Measurements from ENCODE around the gene MBIP.
"Not testable (repeated sequence)": the region's sequence is repeated elsewhere in the genome, so short reads cannot be mapped to it uniquely, and the experiment has no call there.

DNA sequence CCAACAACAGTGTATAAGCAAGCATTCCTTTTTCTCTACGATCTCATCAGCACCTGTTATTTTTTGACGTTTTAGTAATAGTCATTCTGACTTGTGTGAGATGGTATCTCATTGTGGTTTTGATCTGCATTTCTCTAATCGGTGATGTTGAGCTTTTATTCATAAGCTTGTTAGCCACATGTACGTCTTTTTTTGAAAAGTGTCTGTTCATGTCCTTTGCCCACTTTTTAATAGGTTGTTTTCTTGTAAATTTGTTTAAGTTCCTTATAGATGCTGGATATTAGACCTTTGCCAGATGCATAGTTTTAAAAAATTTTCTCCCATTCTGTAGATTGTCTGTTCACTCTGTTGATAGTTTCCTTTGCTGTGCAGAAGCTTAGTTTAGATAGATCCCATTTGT lies 7.1 kb upstream of the MBIP start:
- TF ChIP-seq CTBP1 (IDR thresholded peaks at IDR 0.05; ENCODE audit: borderline replicate concordance); HDGF (IDR thresholded peaks at IDR 0.05; ENCODE audit: borderline replicate concordance); SP1 (IDR thresholded peaks at IDR 0.05); FOXK2 (IDR thresholded peaks at IDR 0.05); SUZ12 (IDR thresholded peaks at IDR 0.05); PKNOX1 (IDR thresholded peaks at IDR 0.05); NFRKB (IDR thresholded peaks at IDR 0.05); FOXM1 (IDR thresholded peaks at IDR 0.05; ENCODE audit: borderline replicate concordance); ZNF384 (IDR thresholded peaks at IDR 0.05); BHLHE40 (IDR thresholded peaks at IDR 0.05; ENCODE audit: borderline replicate concordance): not testable (repeated sequence)
